H9 (cell line): ENCODE results near the gene SELENOI. TPM values are rescaled to one million over a fixed set of nuclear protein-coding genes. Genes with fewer than 3 reads are reported as not detected.

Experiments used
- DNase-seq: peaks from one replicate; pipeline ENCODE4 v3.0.0-alpha.2; 2017
- H2AFZ ChIP-seq: one replicate; pipeline ENCODE4 v1.6.1; 2013; ENCODE audit warnings: mild to moderate bottlenecking, low read length, control low read depth, moderate library complexity
- H2AK5ac ChIP-seq: 2 replicates; pipeline ENCODE4 v1.6.1; 2013; ENCODE audit warnings: low read length, control low read depth, mixed read lengths; ENCODE audit not compliant: insufficient read length
- H2BK120ac ChIP-seq: one replicate; pipeline ENCODE4 v1.6.1; 2013; ENCODE audit warnings: low read depth, mild to moderate bottlenecking, low read length, control low read depth, inconsistent platforms; ENCODE audit not compliant: poor library complexity, severe bottlenecking
- H2BK12ac ChIP-seq: 2 replicates; pipeline ENCODE4 v1.6.1; 2013; ENCODE audit warnings: low read length, control low read depth, mixed read lengths, low read depth; ENCODE audit not compliant: insufficient read length
- H2BK15ac ChIP-seq: 2 replicates; pipeline ENCODE4 v1.6.1; 2013; ENCODE audit warnings: low read depth, low read length, control low read depth
- H2BK20ac ChIP-seq: one replicate; pipeline ENCODE4 v1.6.1; 2013; ENCODE audit warnings: low read depth, mild to moderate bottlenecking, low read length, control low read depth, inconsistent platforms; ENCODE audit not compliant: poor library complexity, severe bottlenecking
- H2BK5ac ChIP-seq: 2 replicates; pipeline ENCODE4 v1.6.1; 2013; ENCODE audit warnings: low read length, control low read depth, mixed read lengths; ENCODE audit not compliant: insufficient read length
- H3K14ac ChIP-seq: 2 replicates; pipeline ENCODE4 v1.6.1; 2013; ENCODE audit warnings: low read length, control low read depth; ENCODE audit not compliant: insufficient read depth
- H3K18ac ChIP-seq: 2 replicates; pipeline ENCODE4 v1.6.1; 2013; ENCODE audit warnings: low read depth, mild to moderate bottlenecking, mixed read lengths, low read length, control low read depth; ENCODE audit not compliant: insufficient read length
- H3K23ac ChIP-seq: 2 replicates; pipeline ENCODE4 v1.6.1; 2013; ENCODE audit warnings: low read length, control low read depth, mixed read lengths, low read depth; ENCODE audit not compliant: insufficient read length
- H3K23me2 ChIP-seq: 2 replicates; pipeline ENCODE4 v1.6.1; 2013; ENCODE audit warnings: low read depth, mild to moderate bottlenecking, mixed read lengths, low read length, control low read depth; ENCODE audit not compliant: insufficient read length, poor library complexity, severe bottlenecking
- H3K27ac ChIP-seq: 2 replicates; pipeline ENCODE4 v1.5.1; 2013; ENCODE audit warnings: low read length, control low read depth, mixed read lengths, low read depth; ENCODE audit not compliant: insufficient read length
- H3K27me3 ChIP-seq: 2 replicates; pipeline ENCODE4 v1.6.1; 2013; ENCODE audit warnings: low read length, control low read depth, inconsistent platforms; ENCODE audit not compliant: insufficient read depth
- H3K4ac ChIP-seq: 2 replicates; pipeline ENCODE4 v1.6.1; 2013; ENCODE audit warnings: low read depth, mild to moderate bottlenecking, control low read depth, inconsistent platforms, low read length, moderate library complexity
- H3K4me1 ChIP-seq: 2 replicates; pipeline ENCODE4 v1.6.1; 2013; ENCODE audit warnings: low read length, control low read depth, inconsistent platforms; ENCODE audit not compliant: insufficient read depth
- H3K4me2 ChIP-seq: 2 replicates; pipeline ENCODE4 v1.6.1; 2013; ENCODE audit warnings: low read length, control low read depth, mixed read lengths; ENCODE audit not compliant: insufficient read length, insufficient read depth
- H3K56ac ChIP-seq: 2 replicates; pipeline ENCODE4 v1.6.1; 2013; ENCODE audit warnings: low read depth, mild to moderate bottlenecking, mixed read lengths, low read length, control low read depth; ENCODE audit not compliant: insufficient read length
- H3K79me1 ChIP-seq: 2 replicates; pipeline ENCODE4 v1.6.1; 2013; ENCODE audit warnings: low read depth, mild to moderate bottlenecking, moderate library complexity, low read length, control low read depth, inconsistent platforms; ENCODE audit not compliant: insufficient read depth, poor library complexity, severe bottlenecking
- H3K79me2 ChIP-seq: 2 replicates; pipeline ENCODE4 v1.6.1; 2013; ENCODE audit warnings: low read length, control low read depth, inconsistent platforms; ENCODE audit not compliant: insufficient read depth
- H3K9ac ChIP-seq: 2 replicates; pipeline ENCODE4 v1.6.1; 2013; ENCODE audit warnings: low read length, control low read depth, mixed read lengths; ENCODE audit not compliant: insufficient read length; ENCODE audit errors: extremely low read depth
- H3K9me3 ChIP-seq: one replicate; pipeline ENCODE4 v1.6.1; 2013; ENCODE audit warnings: low read depth, low read length, inconsistent platforms; ENCODE audit not compliant: control insufficient read depth
- H3T11ph ChIP-seq: one replicate; pipeline ENCODE4 v1.6.1; 2013; ENCODE audit warnings: mild to moderate bottlenecking, low read length, control low read depth, inconsistent platforms
- H4K20me1 ChIP-seq: one replicate; pipeline ENCODE4 v1.6.1; 2013; ENCODE audit not compliant: control insufficient read depth, insufficient read length, insufficient read depth
- H4K5ac ChIP-seq: 2 replicates; pipeline ENCODE4 v1.6.1; 2013; ENCODE audit warnings: low read depth, mild to moderate bottlenecking, mixed read lengths, low read length, control low read depth; ENCODE audit not compliant: insufficient read length
- H4K8ac ChIP-seq: replicated peaks from 2 replicates; pipeline ENCODE4 v1.6.1; 2013; ENCODE audit warnings: low read length, control low read depth, mixed read lengths, low read depth; ENCODE audit not compliant: insufficient read length
- H4K91ac ChIP-seq: 2 replicates; pipeline ENCODE4 v1.6.1; 2013; ENCODE audit warnings: low read depth, mild to moderate bottlenecking, moderate library complexity, mixed read lengths, low read length, control low read depth; ENCODE audit not compliant: insufficient read length
- H3K27ac Mint-ChIP-seq, 3 experiments: 2 replicates in 2 of 3; 3 replicates in 1 of 3; pipeline ENCODE4 v1.8.0; 2020 to 2021; ENCODE audit warnings: mixed read lengths in 3 of 3, mild to moderate bottlenecking in 1 of 3, moderate library complexity in 1 of 3
- H3K27me3 Mint-ChIP-seq: 2 replicates; pipeline ENCODE4 v1.8.0; 2021; ENCODE audit warnings: low read depth, mild to moderate bottlenecking, moderate library complexity, mixed read lengths
- H3K36me3 Mint-ChIP-seq, 3 experiments: 2 replicates in 2 of 3; 3 replicates in 1 of 3; pipeline ENCODE4 v1.8.0; 2020 to 2021; ENCODE audit warnings: low read depth in 3 of 3, mixed read lengths in 3 of 3; ENCODE audit not compliant: insufficient read depth in 1 of 3
- H3K4me1 Mint-ChIP-seq, 2 experiments: 2 replicates each; pipeline ENCODE4 v1.8.0; 2020; ENCODE audit warnings: mixed read lengths in 2 of 2
- H3K4me3 Mint-ChIP-seq, 2 experiments: 2 replicates in 1 of 2; 3 replicates in 1 of 2; pipeline ENCODE4 v1.8.0; 2020 to 2021; ENCODE audit warnings: mild to moderate bottlenecking in 2 of 2, mixed read lengths in 2 of 2, moderate library complexity in 1 of 2
- H3K9me3 Mint-ChIP-seq, 2 experiments: 2 replicates in 1 of 2; 3 replicates in 1 of 2; pipeline ENCODE4 v1.8.0; 2020; ENCODE audit warnings: mild to moderate bottlenecking in 2 of 2, mixed read lengths in 2 of 2, moderate library complexity in 1 of 2
- CTCF ChIP-seq: fragments of 200-600 bp; sonication (generic); conservative IDR thresholded peaks from 3 replicates; pipeline ENCODE4 v1.8.0; 2021; ENCODE audit warnings: antibody characterized with exemption, mild to moderate bottlenecking
- WGBS: extraction: QIAGEN DNeasy Blood & Tissue Kit; methylation state at CpG from one replicate; pipeline ENCODE4 v1.1.7; 2013; ENCODE audit warnings: missing lambda C conversion rate, low lambda C conversion rate, mixed read lengths; ENCODE audit not compliant: insufficient read length; ENCODE audit errors: extremely low coverage; 5-methylcytosine and 5-hydroxymethylcytosine counted together
- total RNA-seq: library from RNA; stranded (reverse); gene quantifications from 2 replicates; pipeline ENCODE4 v1.2.1, GENCODE V29; 2021

SELENOI gene
- total RNA-seq, 1 experiment from 2014 or later: 41.9 TPM

- Mint-ChIP-seq H3K9me3 (no peaks in the 10 kb centered on the region), H3K27ac (peak overlapping the region in 1 of 3 experiments; percentile 28; a peak in 1 of 7 replicates), H3K36me3 (peaks cover 0 to 4% (median 2%) of the 10 kb centered on the region in 3 experiments; a peak in 3 of 7 replicates), H3K4me1 (peaks cover 21 to 32% of the 10 kb centered on the region in 2 experiments), H3K4me3 (no peak overlapping the region), H3K27me3 (no peaks in the 10 kb centered on the region; the same call in 1 of the 2 replicates)
- Histone ChIP-seq H3K27ac (no peak overlapping the region), H4K5ac (no peak overlapping the region), H3K14ac (no peak overlapping the region), H2BK12ac (no peak overlapping the region), H3T11ph (no peak overlapping the region), H3K4me1 (peaks cover 2% of the 10 kb centered on the region; the same call in 1 of the 2 replicates), H3K4ac (no peak overlapping the region), H2BK20ac (no peak overlapping the region), H3K23ac (no peak overlapping the region), H3K9ac (no peak overlapping the region), H3K56ac (no peak overlapping the region), H2BK5ac (no peak overlapping the region), H3K79me1 (no peaks in the 10 kb centered on the region), H3K4me2 (no peak overlapping the region), H2BK15ac (no peak overlapping the region), H4K20me1 (no peaks in the 10 kb centered on the region), H2BK120ac (no peak overlapping the region), H2AK5ac (no peak overlapping the region), H3K9me3 (no peaks in the 10 kb centered on the region), H4K91ac (no peak overlapping the region), H3K79me2 (no peaks in the 10 kb centered on the region), H4K8ac (no peak overlapping the region), H3K18ac (no peak overlapping the region), H2AFZ (no peak overlapping the region), H3K27me3 (no peaks in the 10 kb centered on the region), H3K23me2 (no peaks in the 10 kb centered on the region)
- TF ChIP-seq CTCF: no peak
- WGBS: no CpG with 5 or more reads among the region's 12 CpGs
- no peak for DNase-seq
These were observed 32.5 kb upstream of the SELENOI start for GRCh38 chr2:26313446-26313845.
